HepG2 (cell line): ENCODE measurements around the gene PIEZO1. TPM values are rescaled to one million over a fixed set of nuclear protein-coding genes. Genes with fewer than 3 reads are reported as not detected.

ENCODE experiments used
- CBX1 ChIP-seq: IDR thresholded peaks from one replicate; pipeline ENCODE4 v1.6.1; 2016; ENCODE audit warnings: antibody characterized with exemption, low read depth
- FOXP4 ChIP-seq: sonication (generic); formaldehyde crosslinking; IDR thresholded peaks from 2 replicates; pipeline ENCODE4 v1.4.0; 2020; ENCODE audit warnings: missing genetic modification reagents
- JARID2 ChIP-seq: sonication (generic); formaldehyde crosslinking; IDR thresholded peaks from 2 replicates; pipeline ENCODE4 v1.8.1; 2023; ENCODE audit warnings: missing genetic modification reagents, inconsistent platforms; ENCODE audit not compliant: insufficient replicate concordance
- KDM2A ChIP-seq: sonication (generic); formaldehyde crosslinking; IDR thresholded peaks from 2 replicates; pipeline ENCODE4 v1.4.0; 2020; ENCODE audit warnings: low read depth, missing genetic modification reagents, borderline replicate concordance
- MAF1 ChIP-seq: sonication (generic); formaldehyde crosslinking; IDR thresholded peaks from 2 replicates; pipeline ENCODE4 v1.5.0; 2020; ENCODE audit warnings: missing genetic modification reagents, borderline replicate concordance
- REL ChIP-seq: sonication (generic); formaldehyde crosslinking; conservative IDR thresholded peaks from 2 replicates; pipeline ENCODE4 v1.8.0; 2022; ENCODE audit warnings: mild to moderate bottlenecking, missing genetic modification reagents, moderate library complexity
- SALL1 ChIP-seq: sonication (generic); formaldehyde crosslinking; IDR thresholded peaks from 2 replicates; pipeline ENCODE4 v1.8.0; 2022; ENCODE audit warnings: mild to moderate bottlenecking, missing genetic modification reagents
- SRY ChIP-seq: sonication (generic); formaldehyde crosslinking; IDR thresholded peaks from 2 replicates; pipeline ENCODE4 v1.8.0; 2022; ENCODE audit warnings: mild to moderate bottlenecking, missing genetic modification reagents
- YEATS2 ChIP-seq: sonication (generic); formaldehyde crosslinking; IDR thresholded peaks from 2 replicates; pipeline ENCODE4 v1.4.0; 2020; ENCODE audit warnings: missing genetic modification reagents, borderline replicate concordance
- ZFP90 ChIP-seq: sonication (generic); formaldehyde crosslinking; IDR thresholded peaks from 2 replicates; pipeline ENCODE4 v1.8.0; 2022; ENCODE audit warnings: missing genetic modification reagents, mild to moderate bottlenecking, inconsistent platforms, borderline replicate concordance
- ZNF224 ChIP-seq: sonication (generic); formaldehyde crosslinking; IDR thresholded peaks from 2 replicates; pipeline ENCODE4 v1.5.0; 2020; ENCODE audit warnings: mild to moderate bottlenecking, missing genetic modification reagents
- ZNF251 ChIP-seq: sonication (generic); formaldehyde crosslinking; IDR thresholded peaks from 2 replicates; pipeline ENCODE4 v1.9.0; 2021; ENCODE audit warnings: mild to moderate bottlenecking, missing genetic modification reagents
- ZNF569 ChIP-seq: sonication (generic); formaldehyde crosslinking; IDR thresholded peaks from 2 replicates; pipeline ENCODE4 v1.5.0; 2020; ENCODE audit warnings: mild to moderate bottlenecking, missing genetic modification reagents, moderate library complexity, borderline replicate concordance
- ZNF619 ChIP-seq: sonication (generic); formaldehyde crosslinking; IDR thresholded peaks from 2 replicates; pipeline ENCODE4 v1.4.0; 2020; ENCODE audit warnings: mild to moderate bottlenecking, missing genetic modification reagents
- polyA plus RNA-seq, 8 experiments: library from polyadenylated mRNA; depleted of rRNA in 3 of 8; stranded (reverse) in 7 of 8; unstranded in 1 of 8; fragments of >200 nt; fragmentation: Illumina TruSeq in 4 of 8; extraction: Trizol in 4 of 8; gene quantifications; 2 replicates each; pipeline versions ENCODE4 v1.2.1 to v1.2.3, GENCODE V29; 2011 to 2016; ENCODE audit warnings: low read depth in 4 of 8, missing spikeins in 1 of 8, mixed read lengths in 1 of 8; ENCODE audit not compliant: insufficient read depth in 1 of 8
- total RNA-seq, 5 experiments: library from RNA; depleted of rRNA; stranded (reverse); fragments of >200 nt; fragmentation: Illumina TruSeq; extraction: Trizol; gene quantifications; 2 replicates each; pipeline ENCODE4 v1.2.3, GENCODE V29; 2016; ENCODE audit warnings: low read depth in 1 of 5
- TF ChIP-seq, protein P1 (sequence below): IDR thresholded peaks from 2 replicates; pipeline ENCODE4 v1.6.1; 2016; ENCODE audit warnings: control low read depth
- TF ChIP-seq, protein P2 (sequence below): sonication (generic); formaldehyde crosslinking; IDR thresholded peaks from 2 replicates; pipeline ENCODE4 v1.5.0; 2020; ENCODE audit warnings: missing genetic modification reagents
- TF ChIP-seq, protein P3 (sequence below): sonication (generic); formaldehyde crosslinking; IDR thresholded peaks from 2 replicates; pipeline ENCODE4 v1.4.0; 2020; ENCODE audit warnings: missing genetic modification reagents

The PIEZO1 gene
- total and polyA plus RNA-seq, 2 of the 13 experiments (the other 11 are each of a cell fraction or from before 2014, with no cell fraction given): 67.9 to 85.0 TPM

GRCh38 chr16:88810912-88811768 lies 26.1 kb upstream of the PIEZO1 start (continued):
- TF ChIP-seq, protein P1, sequence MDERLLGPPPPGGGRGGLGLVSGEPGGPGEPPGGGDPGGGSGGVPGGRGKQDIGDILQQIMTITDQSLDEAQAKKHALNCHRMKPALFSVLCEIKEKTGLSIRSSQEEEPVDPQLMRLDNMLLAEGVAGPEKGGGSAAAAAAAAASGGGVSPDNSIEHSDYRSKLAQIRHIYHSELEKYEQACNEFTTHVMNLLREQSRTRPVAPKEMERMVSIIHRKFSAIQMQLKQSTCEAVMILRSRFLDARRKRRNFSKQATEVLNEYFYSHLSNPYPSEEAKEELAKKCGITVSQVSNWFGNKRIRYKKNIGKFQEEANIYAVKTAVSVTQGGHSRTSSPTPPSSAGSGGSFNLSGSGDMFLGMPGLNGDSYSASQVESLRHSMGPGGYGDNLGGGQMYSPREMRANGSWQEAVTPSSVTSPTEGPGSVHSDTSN (CRISPR knock-in tag): no peak
- TF ChIP-seq ZNF619 (CRISPR knock-in tag) (0 out of 2 replicates have a peak, but pooled peaks have one; percentile 20), ZNF224 (CRISPR knock-in tag) (peak; percentile 38; the same call in 1 of the 2 replicates), MAF1 (no peak), ZNF569 (CRISPR knock-in tag) (peak; percentile 76; the same call in 1 of the 2 replicates), REL (CRISPR knock-in tag) (no peak), FOXP4 (CRISPR knock-in tag) (peak; percentile 43; the same call in 1 of the 2 replicates), KDM2A (CRISPR knock-in tag) (0 out of 2 replicates have a peak, but pooled peaks have one; percentile 9), JARID2 (CRISPR knock-in tag) (no peak), ZNF251 (peak; percentile 14; the same call in 1 of the 2 replicates), SALL1 (CRISPR knock-in tag) (peak; percentile 69; the same call in 1 of the 2 replicates), CBX1 (peak; percentile 47), YEATS2 (CRISPR knock-in tag) (peak; percentile 79), ZFP90 (peak; percentile 63; the same call in 1 of the 2 replicates), SRY (CRISPR knock-in tag) (peak; percentile 91)
- TF ChIP-seq, protein P2, sequence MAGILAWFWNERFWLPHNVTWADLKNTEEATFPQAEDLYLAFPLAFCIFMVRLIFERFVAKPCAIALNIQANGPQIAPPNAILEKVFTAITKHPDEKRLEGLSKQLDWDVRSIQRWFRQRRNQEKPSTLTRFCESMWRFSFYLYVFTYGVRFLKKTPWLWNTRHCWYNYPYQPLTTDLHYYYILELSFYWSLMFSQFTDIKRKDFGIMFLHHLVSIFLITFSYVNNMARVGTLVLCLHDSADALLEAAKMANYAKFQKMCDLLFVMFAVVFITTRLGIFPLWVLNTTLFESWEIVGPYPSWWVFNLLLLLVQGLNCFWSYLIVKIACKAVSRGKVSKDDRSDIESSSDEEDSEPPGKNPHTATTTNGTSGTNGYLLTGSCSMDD (CRISPR knock-in tag): no peak
- TF ChIP-seq, protein P3, sequence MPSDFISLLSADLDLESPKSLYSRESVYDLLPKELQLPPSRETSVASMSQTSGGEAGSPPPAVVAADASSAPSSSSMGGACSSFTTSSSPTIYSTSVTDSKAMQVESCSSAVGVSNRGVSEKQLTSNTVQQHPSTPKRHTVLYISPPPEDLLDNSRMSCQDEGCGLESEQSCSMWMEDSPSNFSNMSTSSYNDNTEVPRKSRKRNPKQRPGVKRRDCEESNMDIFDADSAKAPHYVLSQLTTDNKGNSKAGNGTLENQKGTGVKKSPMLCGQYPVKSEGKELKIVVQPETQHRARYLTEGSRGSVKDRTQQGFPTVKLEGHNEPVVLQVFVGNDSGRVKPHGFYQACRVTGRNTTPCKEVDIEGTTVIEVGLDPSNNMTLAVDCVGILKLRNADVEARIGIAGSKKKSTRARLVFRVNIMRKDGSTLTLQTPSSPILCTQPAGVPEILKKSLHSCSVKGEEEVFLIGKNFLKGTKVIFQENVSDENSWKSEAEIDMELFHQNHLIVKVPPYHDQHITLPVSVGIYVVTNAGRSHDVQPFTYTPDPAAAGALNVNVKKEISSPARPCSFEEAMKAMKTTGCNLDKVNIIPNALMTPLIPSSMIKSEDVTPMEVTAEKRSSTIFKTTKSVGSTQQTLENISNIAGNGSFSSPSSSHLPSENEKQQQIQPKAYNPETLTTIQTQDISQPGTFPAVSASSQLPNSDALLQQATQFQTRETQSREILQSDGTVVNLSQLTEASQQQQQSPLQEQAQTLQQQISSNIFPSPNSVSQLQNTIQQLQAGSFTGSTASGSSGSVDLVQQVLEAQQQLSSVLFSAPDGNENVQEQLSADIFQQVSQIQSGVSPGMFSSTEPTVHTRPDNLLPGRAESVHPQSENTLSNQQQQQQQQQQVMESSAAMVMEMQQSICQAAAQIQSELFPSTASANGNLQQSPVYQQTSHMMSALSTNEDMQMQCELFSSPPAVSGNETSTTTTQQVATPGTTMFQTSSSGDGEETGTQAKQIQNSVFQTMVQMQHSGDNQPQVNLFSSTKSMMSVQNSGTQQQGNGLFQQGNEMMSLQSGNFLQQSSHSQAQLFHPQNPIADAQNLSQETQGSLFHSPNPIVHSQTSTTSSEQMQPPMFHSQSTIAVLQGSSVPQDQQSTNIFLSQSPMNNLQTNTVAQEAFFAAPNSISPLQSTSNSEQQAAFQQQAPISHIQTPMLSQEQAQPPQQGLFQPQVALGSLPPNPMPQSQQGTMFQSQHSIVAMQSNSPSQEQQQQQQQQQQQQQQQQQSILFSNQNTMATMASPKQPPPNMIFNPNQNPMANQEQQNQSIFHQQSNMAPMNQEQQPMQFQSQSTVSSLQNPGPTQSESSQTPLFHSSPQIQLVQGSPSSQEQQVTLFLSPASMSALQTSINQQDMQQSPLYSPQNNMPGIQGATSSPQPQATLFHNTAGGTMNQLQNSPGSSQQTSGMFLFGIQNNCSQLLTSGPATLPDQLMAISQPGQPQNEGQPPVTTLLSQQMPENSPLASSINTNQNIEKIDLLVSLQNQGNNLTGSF (CRISPR knock-in tag): peak; percentile 35; the same call in 1 of the 2 replicates
